Spleen (tissue), 11 donors: Measurements from ENCODE around the gene POU2AF1. TPM values are rescaled to one million over a fixed set of nuclear protein-coding genes. Genes with fewer than 3 reads are reported as not detected.

ENCODE experiments used
- DNase-seq: peaks from one replicate; pipeline ENCODE4 v3.0.0-alpha.2; 2020
- H3K27ac ChIP-seq, 8 donors: fragments of 200-600 bp; sonication (generic) in 7 of 8; 1 replicate in 4 of 8; 2 replicates in 4 of 8; pipeline versions ENCODE4 v1.5.0 to v1.8.0; 2016 to 2021; ENCODE audit warnings: inconsistent platforms in 4 of 8, mild to moderate bottlenecking in 4 of 8, moderate library complexity in 1 of 8
- H3K27me3 ChIP-seq, 7 donors: fragments of 200-600 bp; sonication (generic) in 6 of 7; replicated peaks in 1 of 7; 1 replicate in 4 of 7; 2 replicates in 3 of 7; pipeline versions ENCODE4 v1.5.0 to v1.8.0; 2016 to 2021; ENCODE audit warnings: inconsistent platforms in 3 of 7, mild to moderate bottlenecking in 1 of 7
- H3K36me3 ChIP-seq, 6 donors: fragments of 200-600 bp; sonication (generic) in 5 of 6; 1 replicate in 4 of 6; 2 replicates in 2 of 6; pipeline versions ENCODE4 v1.5.0 to v1.8.0; 2016 to 2021; ENCODE audit warnings: inconsistent platforms in 2 of 6
- H3K4me1 ChIP-seq, 6 donors: fragments of 200-600 bp; sonication (generic) in 5 of 6; 1 replicate in 3 of 6; 2 replicates in 3 of 6; pipeline versions ENCODE4 v1.5.0 to v1.8.0; 2016 to 2021; ENCODE audit warnings: inconsistent platforms in 3 of 6
- H3K4me3 ChIP-seq, 8 donors: fragments of 200-600 bp; sonication (generic) in 7 of 8; 1 replicate in 4 of 8; 2 replicates in 4 of 8; pipeline versions ENCODE4 v1.5.0 to v1.8.0; 2016 to 2021; ENCODE audit warnings: inconsistent platforms in 4 of 8, mild to moderate bottlenecking in 4 of 8, moderate library complexity in 2 of 8
- H3K9me3 ChIP-seq, 8 donors: fragments of 200-600 bp; sonication (generic) in 7 of 8; 1 replicate in 4 of 8; 2 replicates in 4 of 8; pipeline versions ENCODE4 v1.5.0 to v1.8.0; 2016 to 2021; ENCODE audit warnings: inconsistent platforms in 4 of 8
- CTCF ChIP-seq, 11 experiments: fragments of 200-600 bp in 7 of 11; fragments of 450-650 bp in 4 of 11; sonication (generic) in 4 of 11; IDR thresholded peaks in 8 of 11; conservative IDR thresholded peaks in 3 of 11; 1 replicate in 7 of 11; 2 replicates in 4 of 11; pipeline versions ENCODE4 v1.4.0 to v1.8.0; 2016 to 2021; ENCODE audit warnings: antibody characterized with exemption in 11 of 11, inconsistent platforms in 4 of 11, mild to moderate bottlenecking in 1 of 11
- POLR2A ChIP-seq, 3 donors: fragments of 450-650 bp; IDR thresholded peaks; one replicate each; pipeline ENCODE4 v1.5.1; 2017; ENCODE audit warnings: antibody characterized with exemption in 3 of 3, mild to moderate bottlenecking in 1 of 3
- POLR2AphosphoS5 ChIP-seq, 3 donors: sonication (generic); formaldehyde crosslinking; IDR thresholded peaks; one replicate each; pipeline ENCODE4 v1.5.1; 2017; ENCODE audit warnings: antibody characterized with exemption in 3 of 3
- WGBS, 5 donors: extraction: QIAGEN DNeasy Blood & Tissue Kit in 3 of 5; methylation state at CpG; one replicate each; pipeline versions ENCODE4 v1.1.5 to v1.1.7; 2013 to 2018; 5-methylcytosine and 5-hydroxymethylcytosine counted together
- intact Hi-C: fragments of 100-400 bp; cut with DNase I; formaldehyde crosslinking; loops from one replicate; pipeline ENCODE4 v1.15.0; 2023; ENCODE audit warnings: low total_unique reads
- polyA plus RNA-seq, 3 donors: library from polyadenylated mRNA; stranded (reverse); fragments of 200-250 nt; gene quantifications; one replicate each; pipeline ENCODE4 v1.2.1, GENCODE V29; 2013
- total RNA-seq, 7 donors: library from RNA; depleted of rRNA in 3 of 7; stranded (reverse); fragments of >200 nt in 3 of 7; fragmentation: NEBNext Ultra II Directional in 4 of 7; extraction: Animal tissue kit (Norgen Biotek cat#: 25700) in 4 of 7; gene quantifications; one replicate each; pipeline versions ENCODE4 v1.1.0 to v1.2.1, GENCODE V29; 2016 to 2021
- donor health status: healthy with polysubstance abuse.
- donor health status: DM: no; HTN: no; CAD: no; lungs with moderate emphysema.
- donor health status: DM: no; HTN: no; CAD: no.
- donor health status: Bipolar disorder and iron deficiency.
- donor health status: healthy.
- donor health status: DM: no; HTN: no; CAD: no.
- donor health status: DM: yes; HTN: yes; CAD: no.

Gene POU2AF1
- total and polyA plus RNA-seq, 10 donors, result 60.1 to 280 (median 104) TPM

- 88 to 95% (median 93%) methylated on average over 6 of the region's 6 CpGs for WGBS, 5 donors
- H3K36me3 ChIP-seq, result no peaks in the 10 kb centered on the region
- no peak overlapping the region for H3K4me3 ChIP-seq
- H3K9me3 ChIP-seq, result no peaks in the 10 kb centered on the region
- DNase-seq, result no peak
- H3K27ac ChIP-seq, result no peak overlapping the region
- TF ChIP-seq CTCF (IDR thresholded peaks at IDR 0.05 in 8 of 11, conservative IDR thresholded peaks at IDR 0.05 in 3 of 11) (no peak), POLR2AphosphoS5 (IDR thresholded peaks at IDR 0.05) (no peak), POLR2A (IDR thresholded peaks at IDR 0.05) (no peak)
- H3K4me1 ChIP-seq, result peaks cover 0 to 17% (median 9%) of the 10 kb centered on the region in 6 donors
- no peaks in the 10 kb centered on the region for H3K27me3 ChIP-seq
- intact Hi-C loops, result loop anchor here (5.0 kb wide), 1 partner anchor 144 kb away; no protein-coding TSS in a partner anchor
Measured at GRCh38 chr11:111426617-111427016, 47.5 kb upstream of the POU2AF1 start.

GRCh38 chr11:111423250-111423615 is 44.2 kb upstream of the POU2AF1 start:
- DNase-seq, result no peak
- WGBS, 5 donors, result 71 to 87% (median 79%) methylated on average over 1 of the region's 1 CpG
- no peak overlapping the region for H3K4me3 ChIP-seq
- H3K9me3 ChIP-seq, result no peaks in the 10 kb centered on the region
- no peaks in the 10 kb centered on the region for H3K36me3 ChIP-seq
- TF ChIP-seq CTCF (IDR thresholded peaks at IDR 0.05 in 8 of 11, conservative IDR thresholded peaks at IDR 0.05 in 3 of 11), result peak in 2 of 11 experiments; percentile 17 to 38
- no peak for TF ChIP-seq POLR2AphosphoS5 (IDR thresholded peaks at IDR 0.05)
- peaks cover under 1 to 42% (median 18%) of the 10 kb centered on the region in 6 donors for H3K4me1 ChIP-seq
- no peak overlapping the region for H3K27ac ChIP-seq
- no peaks in the 10 kb centered on the region for H3K27me3 ChIP-seq
- intact Hi-C loops, result no loop called here

- intact Hi-C loops, result no loop called here
- peaks cover 6 to 47% (median 24%) of the 10 kb centered on the region in 6 donors for H3K4me1 ChIP-seq
- no peak overlapping the region for H3K27ac ChIP-seq
- TF ChIP-seq POLR2AphosphoS5 (IDR thresholded peaks at IDR 0.05) (peak in 2 of 3 donors; percentile 37 to 56), POLR2A (IDR thresholded peaks at IDR 0.05) (no peak), CTCF (IDR thresholded peaks at IDR 0.05 in 8 of 11, conservative IDR thresholded peaks at IDR 0.05 in 3 of 11) (peak; percentile 46 to 82 (median 72))
- DNase-seq, result peak; percentile 86
- H3K9me3 ChIP-seq, result no peaks in the 10 kb centered on the region
- H3K4me3 ChIP-seq, result no peak overlapping the region
- no peaks in the 10 kb centered on the region for H3K27me3 ChIP-seq
- H3K36me3 ChIP-seq, result no peaks in the 10 kb centered on the region
- 43 to 50% (median 46%) methylated on average over 11 to 12 of the region's 12 CpGs for WGBS, 5 donors
Measured at GRCh38 chr11:111422494-111423249, 43.6 kb upstream of the POU2AF1 start.

GRCh38 chr11:111421251-111421650 is 42.2 kb upstream of the POU2AF1 start:
- no peak overlapping the region for H3K27ac ChIP-seq
- intact Hi-C loops, result no loop called here
- no peaks in the 10 kb centered on the region for H3K9me3 ChIP-seq
- H3K4me3 ChIP-seq, result no peak overlapping the region
- H3K4me1 ChIP-seq, result peaks cover 13 to 62% (median 38%) of the 10 kb centered on the region in 6 donors
- no peaks in the 10 kb centered on the region for H3K36me3 ChIP-seq
- 69 to 89% (median 82%) methylated on average over 5 of the region's 5 CpGs for WGBS, 5 donors
- no peak for DNase-seq
- no peak for TF ChIP-seq POLR2A (IDR thresholded peaks at IDR 0.05)
- TF ChIP-seq CTCF (IDR thresholded peaks at IDR 0.05 in 8 of 11, conservative IDR thresholded peaks at IDR 0.05 in 3 of 11), result no peak
- TF ChIP-seq POLR2AphosphoS5 (IDR thresholded peaks at IDR 0.05), result no peak
- no peaks in the 10 kb centered on the region for H3K27me3 ChIP-seq
